Astrocyte of the cerebellum (primary cell): ENCODE measurements around the gene CCR5AS.
"Not testable (repeated sequence)": the region's sequence is repeated elsewhere in the genome, so short reads cannot be mapped to it uniquely, and the experiment has no call there.

ENCODE experiments used
- DNase-seq: peaks from one replicate; pipeline ENCODE4 v3.0.0-alpha.2; 2011; ENCODE audit warnings: low read depth
- H3K4me3 ChIP-seq: 2 replicates; pipeline ENCODE4 v1.5.1; 2011; ENCODE audit warnings: mild to moderate bottlenecking, low read depth, low read length, moderate library complexity
- in situ Hi-C: cut with HindIII; loops from 2 replicates; pipeline ENCODE4 v1.10.0; 2017; ENCODE audit warnings: low sequenced_read_pairs
- TF ChIP-seq, protein P1 (sequence below): IDR thresholded peaks from 2 replicates; pipeline ENCODE4 v1.5.1; 2012; ENCODE audit warnings: low read length, low read depth, moderate library complexity, mild to moderate bottlenecking; ENCODE audit errors: missing control alignments

CCR5AS gene

DNA sequence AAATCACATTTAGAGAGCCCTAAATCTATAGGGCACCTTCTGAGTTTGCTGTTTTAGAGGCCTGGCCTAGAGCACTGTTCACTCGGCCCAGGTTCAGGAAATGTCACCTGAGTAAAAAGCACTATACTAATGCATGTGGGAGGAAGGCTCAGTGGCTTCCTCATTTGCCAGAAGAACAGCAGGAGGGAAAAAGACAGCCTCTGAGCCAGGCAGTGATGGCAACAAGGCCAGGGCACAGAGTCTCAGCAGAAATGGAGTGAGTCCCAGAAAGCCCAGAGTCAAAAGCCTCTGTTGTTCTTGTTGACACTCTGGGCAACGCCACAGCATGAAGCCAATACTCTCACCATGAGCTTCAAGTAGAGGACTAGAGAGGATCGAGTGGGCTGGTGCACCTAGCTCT lies 32.0 kb upstream of the CCR5AS start:
- TF ChIP-seq, protein P1, sequence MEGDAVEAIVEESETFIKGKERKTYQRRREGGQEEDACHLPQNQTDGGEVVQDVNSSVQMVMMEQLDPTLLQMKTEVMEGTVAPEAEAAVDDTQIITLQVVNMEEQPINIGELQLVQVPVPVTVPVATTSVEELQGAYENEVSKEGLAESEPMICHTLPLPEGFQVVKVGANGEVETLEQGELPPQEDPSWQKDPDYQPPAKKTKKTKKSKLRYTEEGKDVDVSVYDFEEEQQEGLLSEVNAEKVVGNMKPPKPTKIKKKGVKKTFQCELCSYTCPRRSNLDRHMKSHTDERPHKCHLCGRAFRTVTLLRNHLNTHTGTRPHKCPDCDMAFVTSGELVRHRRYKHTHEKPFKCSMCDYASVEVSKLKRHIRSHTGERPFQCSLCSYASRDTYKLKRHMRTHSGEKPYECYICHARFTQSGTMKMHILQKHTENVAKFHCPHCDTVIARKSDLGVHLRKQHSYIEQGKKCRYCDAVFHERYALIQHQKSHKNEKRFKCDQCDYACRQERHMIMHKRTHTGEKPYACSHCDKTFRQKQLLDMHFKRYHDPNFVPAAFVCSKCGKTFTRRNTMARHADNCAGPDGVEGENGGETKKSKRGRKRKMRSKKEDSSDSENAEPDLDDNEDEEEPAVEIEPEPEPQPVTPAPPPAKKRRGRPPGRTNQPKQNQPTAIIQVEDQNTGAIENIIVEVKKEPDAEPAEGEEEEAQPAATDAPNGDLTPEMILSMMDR = no peak

GRCh38 chr3:46435081-46435726 lies 28.3 kb upstream of the CCR5AS start:
- in situ Hi-C loops = no loop called here
- TF ChIP-seq, protein P1 = no peak
- no peak for DNase-seq
- H3K4me3 ChIP-seq = no peak overlapping the region

More for the DNA sequence above, 32.0 kb upstream of the CCR5AS start:
- no peak for DNase-seq
- in situ Hi-C loops = no loop called here
- no peak overlapping the region for H3K4me3 ChIP-seq

- DNase-seq = no peak
- H3K4me3 ChIP-seq = no peak overlapping the region
- in situ Hi-C loops = no loop called here
- TF ChIP-seq, protein P1 = no peak
These were observed 27.0 kb upstream of the CCR5AS start for GRCh38 chr3:46433841-46434240.

DNA sequence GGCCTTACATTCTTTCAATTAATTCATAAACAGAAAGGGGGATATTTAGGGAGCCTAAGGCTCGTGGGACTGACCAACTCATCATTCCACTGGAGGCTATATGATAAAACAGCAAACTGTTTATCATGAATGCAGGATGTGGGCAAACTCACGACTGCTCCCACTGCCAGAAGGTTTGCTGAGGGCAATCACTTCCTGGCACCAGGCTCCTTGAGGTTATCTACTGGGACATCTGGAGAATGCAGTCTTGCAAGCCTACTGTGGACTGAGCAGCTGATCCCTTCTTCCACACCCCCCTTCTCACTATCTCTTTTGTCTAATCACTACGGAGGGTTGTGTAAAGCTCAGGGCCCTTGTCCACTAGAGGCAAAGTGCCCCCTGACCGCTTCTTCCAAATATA lies 26.3 kb upstream of the CCR5AS start:
- DNase-seq, H3K4me3 ChIP-seq, in situ Hi-C loops: not testable (repeated sequence)

DNA sequence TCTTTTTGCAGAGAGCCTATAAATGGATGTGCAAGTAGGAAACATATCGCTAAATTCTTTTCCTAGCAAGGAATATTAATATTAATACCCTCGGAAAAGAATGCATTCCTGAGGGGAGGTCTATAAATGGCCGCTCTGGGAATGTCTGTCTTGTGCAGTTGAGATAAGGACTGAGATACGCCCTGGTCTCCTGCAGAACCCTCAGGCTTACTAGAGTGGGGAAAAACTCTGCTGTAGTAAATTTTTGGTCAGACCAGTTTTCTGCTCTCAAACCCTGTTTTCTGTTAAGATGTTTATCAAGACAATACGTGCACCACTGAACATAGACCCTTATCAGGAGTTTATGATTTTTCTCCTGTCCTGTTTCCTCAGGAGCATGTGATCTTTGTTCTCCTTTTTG lies 25.0 kb upstream of the CCR5AS start:
- in situ Hi-C loops, H3K4me3 ChIP-seq, DNase-seq: not testable (repeated sequence)

DNA sequence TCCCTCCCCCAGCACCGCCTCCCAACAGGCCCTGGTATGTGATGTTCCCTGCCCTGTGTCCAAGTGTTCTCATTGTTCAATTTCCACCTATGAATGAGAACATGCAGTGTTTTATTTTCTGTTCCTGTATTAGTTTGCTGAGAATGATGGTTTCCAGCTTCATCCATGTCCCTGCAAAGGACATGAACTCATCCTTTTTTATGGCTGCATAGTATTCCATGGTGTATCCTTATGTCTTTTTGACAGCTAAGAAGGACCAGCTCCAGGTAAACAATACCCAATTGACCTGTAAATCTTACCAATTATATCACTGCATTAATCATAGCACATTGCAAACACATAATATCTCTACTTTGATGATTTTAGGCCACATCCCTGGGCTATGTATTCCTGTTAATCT lies 24.0 kb upstream of the CCR5AS start:
- in situ Hi-C loops, H3K4me3 ChIP-seq, DNase-seq: not testable (repeated sequence)

- no peak for DNase-seq
- TF ChIP-seq, protein P1 = no peak
These were observed 22.8 kb upstream of the CCR5AS start for GRCh38 chr3:46429671-46430070.

GRCh38 chr3:46429250-46429649 lies 22.4 kb upstream of the CCR5AS start:
- no peak for DNase-seq
- in situ Hi-C loops = no loop called here
- TF ChIP-seq, protein P1 = no peak
- H3K4me3 ChIP-seq = no peak overlapping the region

More at GRCh38 chr3:46429671-46430070, 22.8 kb upstream of the CCR5AS start:
- no peak overlapping the region for H3K4me3 ChIP-seq
- in situ Hi-C loops = no loop called here
